Measurements from ENCODE around the gene DDX5. TPM values are rescaled to one million over a fixed set of nuclear protein-coding genes. Genes with fewer than 3 reads are reported as not detected.
"Not testable (repeated sequence)": the region's sequence is repeated elsewhere in the genome, so short reads cannot be mapped to it uniquely, and the experiment has no call there.

The DDX5 gene
- total and polyA plus RNA-seq, 2 donors (not counting 1 experiment from before 2014, with no cell fraction given): 439 to 598 TPM

DNA sequence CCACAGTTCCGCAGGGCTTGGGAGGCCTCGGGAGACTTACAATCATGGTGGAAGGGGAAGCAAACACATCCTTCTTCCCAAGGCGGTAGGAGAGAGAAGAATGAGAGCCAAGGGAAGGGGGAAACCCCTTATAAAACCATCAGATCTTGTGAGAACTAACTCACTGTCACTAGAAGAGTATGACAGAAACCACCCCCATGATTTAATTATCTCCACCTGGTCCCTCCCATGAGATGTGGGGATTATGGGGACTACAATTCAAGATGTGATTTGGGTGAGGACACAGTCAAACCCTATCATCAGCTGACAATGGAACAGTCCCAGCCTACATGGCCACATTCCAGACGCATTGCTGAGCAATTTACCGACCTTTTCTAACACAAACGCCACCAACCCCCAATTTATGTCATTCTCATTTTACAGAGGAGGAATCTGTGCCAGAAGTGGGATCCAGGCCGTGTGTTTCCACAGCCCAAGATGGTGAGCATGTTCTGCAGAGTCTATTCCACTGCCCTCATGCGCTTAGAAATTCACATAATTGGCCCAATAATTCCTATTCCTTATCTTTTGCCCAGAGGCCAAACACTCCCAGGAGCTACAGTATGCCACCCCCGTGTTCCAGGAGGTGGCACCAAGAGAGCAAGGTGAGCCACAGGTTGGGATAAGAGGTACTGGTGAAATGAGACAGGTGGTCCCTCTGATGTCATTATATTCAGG is 39.9 kb downstream of the DDX5 start:
- Histone ChIP-seq H3K9me3 (ENCODE audit: control insufficient read depth, insufficient read depth, low read depth, low read length) (no peaks in the 10 kb centered on the region), H2AFZ (ENCODE audit: low read length) (no peak overlapping the region), H3K79me2 (ENCODE audit: control insufficient read depth, insufficient read depth, low read length) (no peaks in the 10 kb centered on the region), H3K36me3 (ENCODE audit: control insufficient read depth, insufficient read depth, low read length) (no peaks in the 10 kb centered on the region), H3K4me2 (ENCODE audit: extremely low read depth, insufficient read depth, low read length) (no peak overlapping the region), H4K20me1 (ENCODE audit: control insufficient read depth, extremely low read depth, insufficient read depth, low read length) (no peaks in the 10 kb centered on the region), H3K4me3 (replicated peaks in 1 of 4; ENCODE audit: control extremely low read depth in 1 of 4, insufficient read depth in 1 of 4, low read depth in 3 of 4, low read length in 4 of 4) (no peak overlapping the region), H3K27me3 (ENCODE audit: control insufficient read depth, insufficient read depth, low read length) (no peaks in the 10 kb centered on the region), H3K4me1 (ENCODE audit: control insufficient read depth, extremely low read depth, insufficient read depth, low read length) (no peaks in the 10 kb centered on the region), H3K9ac (ENCODE audit: insufficient read depth, low read length) (no peak overlapping the region), H3K27ac (ENCODE audit: insufficient read depth, low read length) (no peak overlapping the region)
- DNase-seq (ENCODE audit: low read depth in 2 of 2): no peak
- TF ChIP-seq CTCF (conservative IDR thresholded peaks at IDR 0.05 in 1 of 2, IDR thresholded peaks at IDR 0.05 in 1 of 2; ENCODE audit: low read depth in 1 of 2, low read length in 2 of 2) (no peak), EZH2 (IDR thresholded peaks at IDR 0.05; ENCODE audit: low read length, missing control alignments) (no peak)

DNA sequence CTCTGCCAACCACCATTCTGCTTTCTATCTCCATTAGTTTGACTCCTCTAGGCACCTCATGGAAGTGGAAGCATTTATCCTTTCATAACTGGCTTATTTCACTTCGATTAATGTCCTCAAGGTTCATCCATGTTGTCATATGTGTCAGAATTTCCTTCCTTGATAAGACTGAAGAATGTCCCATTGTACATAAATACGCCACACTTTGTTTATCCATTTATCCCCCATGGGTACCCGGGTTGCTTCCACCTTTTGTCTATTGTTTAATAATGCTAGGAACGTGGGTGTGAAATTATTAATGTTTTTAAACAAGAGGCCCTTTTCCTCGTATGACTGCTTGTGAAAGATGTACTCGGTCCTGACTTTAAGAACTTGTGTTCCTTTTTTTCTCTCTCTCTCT is 44.3 kb downstream of the DDX5 start:
- Histone ChIP-seq H3K36me3 (ENCODE audit: control insufficient read depth, insufficient read depth, low read length) (no peaks in the 10 kb centered on the region), H3K9me3 (ENCODE audit: control insufficient read depth, insufficient read depth, low read depth, low read length) (no peaks in the 10 kb centered on the region), H3K4me1 (ENCODE audit: control insufficient read depth, extremely low read depth, insufficient read depth, low read length) (peaks cover 10% of the 10 kb centered on the region), H2AFZ (ENCODE audit: low read length) (no peak overlapping the region), H3K4me3 (replicated peaks in 1 of 4; ENCODE audit: control extremely low read depth in 1 of 4, insufficient read depth in 1 of 4, low read depth in 3 of 4, low read length in 4 of 4) (no peak overlapping the region), H3K79me2 (ENCODE audit: control insufficient read depth, insufficient read depth, low read length) (no peaks in the 10 kb centered on the region), H3K4me2 (ENCODE audit: extremely low read depth, insufficient read depth, low read length) (no peak overlapping the region), H4K20me1 (ENCODE audit: control insufficient read depth, extremely low read depth, insufficient read depth, low read length) (no peaks in the 10 kb centered on the region), H3K9ac (ENCODE audit: insufficient read depth, low read length) (no peak overlapping the region), H3K27ac (ENCODE audit: insufficient read depth, low read length) (no peak overlapping the region), H3K27me3 (ENCODE audit: control insufficient read depth, insufficient read depth, low read length) (no peaks in the 10 kb centered on the region)
- TF ChIP-seq EZH2 (IDR thresholded peaks at IDR 0.05; ENCODE audit: low read length, missing control alignments): no peak
- TF ChIP-seq CTCF (conservative IDR thresholded peaks at IDR 0.05 in 1 of 2, IDR thresholded peaks at IDR 0.05 in 1 of 2; ENCODE audit: low read depth in 1 of 2, low read length in 2 of 2): no peak
- no peak for DNase-seq (ENCODE audit: low read depth in 2 of 2)

DNA sequence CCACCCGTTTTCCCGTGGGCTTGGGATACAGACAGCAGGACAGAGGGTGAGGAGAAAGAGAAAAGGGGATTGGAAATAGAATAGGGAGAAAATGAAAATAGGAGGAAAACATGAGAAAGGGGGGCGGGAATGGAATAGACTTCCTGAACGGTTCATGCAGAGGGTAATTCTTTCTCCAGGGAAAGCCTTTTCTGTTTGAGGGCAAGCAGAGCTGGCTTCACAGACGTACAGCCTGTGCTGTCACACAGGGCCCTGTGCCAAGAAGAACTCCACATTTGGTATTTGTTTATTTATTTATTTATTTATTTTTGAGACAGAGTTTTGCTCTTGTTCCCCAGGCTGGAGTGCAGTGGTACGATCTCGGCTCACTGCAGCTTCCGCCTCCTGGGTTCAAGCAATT is 45.1 kb downstream of the DDX5 start:
- Histone ChIP-seq H3K9me3 (ENCODE audit: control insufficient read depth, insufficient read depth, low read depth, low read length) (no peaks in the 10 kb centered on the region), H3K4me2 (ENCODE audit: extremely low read depth, insufficient read depth, low read length) (no peak overlapping the region), H3K4me1 (ENCODE audit: control insufficient read depth, extremely low read depth, insufficient read depth, low read length) (peaks cover 10% of the 10 kb centered on the region), H3K79me2 (ENCODE audit: control insufficient read depth, insufficient read depth, low read length) (no peaks in the 10 kb centered on the region), H3K36me3 (ENCODE audit: control insufficient read depth, insufficient read depth, low read length) (no peaks in the 10 kb centered on the region), H3K27me3 (ENCODE audit: control insufficient read depth, insufficient read depth, low read length) (no peaks in the 10 kb centered on the region), H3K27ac (ENCODE audit: insufficient read depth, low read length) (no peak overlapping the region), H3K9ac (ENCODE audit: insufficient read depth, low read length) (no peak overlapping the region), H3K4me3 (replicated peaks in 1 of 4; ENCODE audit: control extremely low read depth in 1 of 4, insufficient read depth in 1 of 4, low read depth in 3 of 4, low read length in 4 of 4) (no peak overlapping the region), H4K20me1 (ENCODE audit: control insufficient read depth, extremely low read depth, insufficient read depth, low read length) (no peaks in the 10 kb centered on the region), H2AFZ (ENCODE audit: low read length) (no peak overlapping the region)
- TF ChIP-seq EZH2 (IDR thresholded peaks at IDR 0.05; ENCODE audit: low read length, missing control alignments) (no peak), CTCF (conservative IDR thresholded peaks at IDR 0.05 in 1 of 2, IDR thresholded peaks at IDR 0.05 in 1 of 2; ENCODE audit: low read depth in 1 of 2, low read length in 2 of 2) (no peak)
- peak in 1 of 2 donors; percentile 29 for DNase-seq (ENCODE audit: low read depth in 2 of 2)

GRCh38 chr17:64459818-64460217 is 46.3 kb downstream of the DDX5 start:
- DNase-seq (ENCODE audit: low read depth in 2 of 2): not testable (repeated sequence)

More at GRCh38 chr17:64459818-64460217, 46.3 kb downstream of the DDX5 start:
- H3K27ac ChIP-seq (ENCODE audit: insufficient read depth, low read length): peak overlapping the region; percentile 24
- H4K20me1 ChIP-seq (ENCODE audit: control insufficient read depth, extremely low read depth, insufficient read depth, low read length); H3K79me2 ChIP-seq (ENCODE audit: control insufficient read depth, insufficient read depth, low read length); H3K9ac ChIP-seq (ENCODE audit: insufficient read depth, low read length); H3K4me3 ChIP-seq (replicated peaks in 1 of 4; ENCODE audit: control extremely low read depth in 1 of 4, insufficient read depth in 1 of 4, low read depth in 3 of 4, low read length in 4 of 4); H3K9me3 ChIP-seq (ENCODE audit: control insufficient read depth, insufficient read depth, low read depth, low read length); H2AFZ ChIP-seq (ENCODE audit: low read length); H3K4me2 ChIP-seq (ENCODE audit: extremely low read depth, insufficient read depth, low read length); H3K36me3 ChIP-seq (ENCODE audit: control insufficient read depth, insufficient read depth, low read length); H3K27me3 ChIP-seq (ENCODE audit: control insufficient read depth, insufficient read depth, low read length): not testable (repeated sequence)
- peaks cover 10% of the 10 kb centered on the region for H3K4me1 ChIP-seq (ENCODE audit: control insufficient read depth, extremely low read depth, insufficient read depth, low read length)
